IPS-20b (cell line): Measurements from ENCODE around the gene HS3ST1.

Source experiments
- H3K27ac ChIP-seq: one replicate; pipeline ENCODE4 v1.5.1; 2013; ENCODE audit warnings: low read length
- H3K27me3 ChIP-seq: 2 replicates; pipeline ENCODE4 v1.6.1; 2013; ENCODE audit warnings: mild to moderate bottlenecking, low read length, inconsistent platforms; ENCODE audit not compliant: insufficient read depth
- H3K36me3 ChIP-seq: 2 replicates; pipeline ENCODE4 v1.6.1; 2013; ENCODE audit warnings: low read depth, mild to moderate bottlenecking, inconsistent platforms, low read length, moderate library complexity; ENCODE audit not compliant: insufficient read depth
- H3K4me1 ChIP-seq: 2 replicates; pipeline ENCODE4 v1.6.1; 2013; ENCODE audit warnings: mild to moderate bottlenecking, control low read depth, inconsistent platforms, low read length, moderate library complexity; ENCODE audit not compliant: insufficient read depth
- H3K4me3 ChIP-seq: 2 replicates; pipeline ENCODE4 v1.5.1; 2013; ENCODE audit warnings: mild to moderate bottlenecking, low read length, inconsistent platforms
- H3K9ac ChIP-seq: 2 replicates; pipeline ENCODE4 v1.6.1; 2013; ENCODE audit warnings: low read depth, mild to moderate bottlenecking, inconsistent platforms, low read length, moderate library complexity
- H3K9me3 ChIP-seq: 2 replicates; pipeline ENCODE4 v1.6.1; 2013; ENCODE audit warnings: mild to moderate bottlenecking, low read depth, low read length, inconsistent platforms; ENCODE audit not compliant: insufficient read depth

Gene HS3ST1

GRCh38 chr4:11456401-11456800 is 27.7 kb upstream of the HS3ST1 start:
- H3K27me3 ChIP-seq = no peaks in the 10 kb centered on the region
- H3K36me3 ChIP-seq = no peaks in the 10 kb centered on the region
- H3K4me3 ChIP-seq = no peak overlapping the region
- H3K9me3 ChIP-seq = no peaks in the 10 kb centered on the region; the same call in 1 of the 2 replicates
- H3K27ac ChIP-seq = no peak overlapping the region
- no peaks in the 10 kb centered on the region for H3K4me1 ChIP-seq
- H3K9ac ChIP-seq = no peak overlapping the region

- no peak overlapping the region for H3K4me3 ChIP-seq
These were observed 26.6 kb upstream of the HS3ST1 start for GRCh38 chr4:11455201-11455835.

GRCh38 chr4:11451716-11452115 is 23.0 kb upstream of the HS3ST1 start:
- Histone ChIP-seq H3K27ac (no peak overlapping the region), H3K4me1 (no peaks in the 10 kb centered on the region), H3K9me3 (no peaks in the 10 kb centered on the region; the same call in 1 of the 2 replicates), H3K36me3 (no peaks in the 10 kb centered on the region), H3K27me3 (no peaks in the 10 kb centered on the region), H3K4me3 (no peak overlapping the region), H3K9ac (no peak overlapping the region)

More at GRCh38 chr4:11455201-11455835, 26.6 kb upstream of the HS3ST1 start:
- H3K9me3 ChIP-seq = no peaks in the 10 kb centered on the region; the same call in 1 of the 2 replicates
- H3K36me3 ChIP-seq = no peaks in the 10 kb centered on the region
- no peaks in the 10 kb centered on the region for H3K27me3 ChIP-seq
- no peaks in the 10 kb centered on the region for H3K4me1 ChIP-seq
- no peak overlapping the region for H3K9ac ChIP-seq
- H3K27ac ChIP-seq = no peak overlapping the region

GRCh38 chr4:11446155-11446811 is 17.6 kb upstream of the HS3ST1 start:
- Histone ChIP-seq H3K9ac (no peak overlapping the region), H3K27me3 (no peaks in the 10 kb centered on the region), H3K9me3 (no peaks in the 10 kb centered on the region; the same call in 1 of the 2 replicates), H3K4me3 (no peak overlapping the region), H3K36me3 (no peaks in the 10 kb centered on the region), H3K4me1 (no peaks in the 10 kb centered on the region), H3K27ac (no peak overlapping the region)

- H3K4me1 ChIP-seq = no peaks in the 10 kb centered on the region
- H3K9ac ChIP-seq = no peak overlapping the region
- H3K4me3 ChIP-seq = no peak overlapping the region
- H3K27ac ChIP-seq = no peak overlapping the region
- H3K27me3 ChIP-seq = no peaks in the 10 kb centered on the region
- H3K9me3 ChIP-seq = no peaks in the 10 kb centered on the region
- H3K36me3 ChIP-seq = no peaks in the 10 kb centered on the region
These were observed 12.5 kb upstream of the HS3ST1 start for GRCh38 chr4:11441194-11441556.

GRCh38 chr4:11440481-11441193 is 11.9 kb upstream of the HS3ST1 start:
- Histone ChIP-seq H3K4me3 (no peak overlapping the region), H3K4me1 (no peaks in the 10 kb centered on the region), H3K9me3 (no peaks in the 10 kb centered on the region)

GRCh38 chr4:11439836-11440235 is 11.1 kb upstream of the HS3ST1 start:
- Histone ChIP-seq H3K9ac (no peak overlapping the region), H3K27me3 (no peaks in the 10 kb centered on the region), H3K4me1 (no peaks in the 10 kb centered on the region), H3K36me3 (no peaks in the 10 kb centered on the region), H3K27ac (no peak overlapping the region), H3K9me3 (no peaks in the 10 kb centered on the region), H3K4me3 (no peak overlapping the region)

More at GRCh38 chr4:11440481-11441193, 11.9 kb upstream of the HS3ST1 start:
- H3K36me3 ChIP-seq = no peaks in the 10 kb centered on the region
- no peaks in the 10 kb centered on the region for H3K27me3 ChIP-seq
- no peak overlapping the region for H3K27ac ChIP-seq
- no peak overlapping the region for H3K9ac ChIP-seq

- Histone ChIP-seq H3K4me3 (no peak overlapping the region), H3K4me1 (no peaks in the 10 kb centered on the region), H3K27me3 (no peaks in the 10 kb centered on the region), H3K9ac (no peak overlapping the region), H3K27ac (no peak overlapping the region), H3K9me3 (no peaks in the 10 kb centered on the region), H3K36me3 (no peaks in the 10 kb centered on the region)
These were observed 10.0 kb upstream of the HS3ST1 start for GRCh38 chr4:11438647-11439046.

- no peaks in the 10 kb centered on the region for H3K4me1 ChIP-seq
- no peak overlapping the region for H3K27ac ChIP-seq
- H3K36me3 ChIP-seq = no peaks in the 10 kb centered on the region
- H3K27me3 ChIP-seq = no peaks in the 10 kb centered on the region
- H3K9ac ChIP-seq = no peak overlapping the region
- H3K4me3 ChIP-seq = no peak overlapping the region
- H3K9me3 ChIP-seq = no peaks in the 10 kb centered on the region
These were observed 8.0 kb upstream of the HS3ST1 start for GRCh38 chr4:11436673-11437072.

- H3K4me1 ChIP-seq = no peaks in the 10 kb centered on the region
- no peaks in the 10 kb centered on the region for H3K9me3 ChIP-seq
- no peak overlapping the region for H3K9ac ChIP-seq
- no peak overlapping the region for H3K27ac ChIP-seq
- H3K36me3 ChIP-seq = no peaks in the 10 kb centered on the region
- peaks cover under 1% of the 10 kb centered on the region; the same call in 1 of the 2 replicates for H3K27me3 ChIP-seq
- no peak overlapping the region for H3K4me3 ChIP-seq
These were observed 7.4 kb upstream of the HS3ST1 start for GRCh38 chr4:11436084-11436483.

GRCh38 chr4:11435557-11435956 is 6.9 kb upstream of the HS3ST1 start:
- Histone ChIP-seq H3K27ac (no peak overlapping the region), H3K9ac (no peak overlapping the region), H3K4me3 (no peak overlapping the region), H3K36me3 (no peaks in the 10 kb centered on the region), H3K9me3 (no peaks in the 10 kb centered on the region), H3K4me1 (no peaks in the 10 kb centered on the region), H3K27me3 (peaks cover 6% of the 10 kb centered on the region)

- Histone ChIP-seq H3K4me1 (peaks cover 4% of the 10 kb centered on the region; the same call in 1 of the 2 replicates), H3K27ac (no peak overlapping the region), H3K36me3 (no peaks in the 10 kb centered on the region), H3K9me3 (no peaks in the 10 kb centered on the region), H3K27me3 (peaks cover 49% of the 10 kb centered on the region), H3K9ac (no peak overlapping the region), H3K4me3 (no peak overlapping the region)
These were observed 2.4 kb upstream of the HS3ST1 start for GRCh38 chr4:11431111-11431510.
